Hepatocyte (in vitro differentiated cells): ENCODE data around the gene FLOT1.

Experiments used
- CTCF ChIP-seq: fragments of 200-600 bp; sonication (generic); IDR thresholded peaks from 2 replicates; pipeline ENCODE4 v1.5.1; 2016; ENCODE audit warnings: antibody characterized with exemption, mild to moderate bottlenecking; ENCODE audit not compliant: poor library complexity
- EZH2 ChIP-seq: fragments of 200-600 bp; sonication (generic); IDR thresholded peaks from 2 replicates; pipeline ENCODE4 v1.6.1; 2016; ENCODE audit warnings: antibody characterized with exemption, mild to moderate bottlenecking, borderline replicate concordance

- TF ChIP-seq EZH2: no peak
- TF ChIP-seq CTCF: no peak
Observed at GRCh38 chr6:30705620-30706019, 36.9 kb downstream of the FLOT1 start.
